Measurements from ENCODE around the gene MAB21L2.

- no peak for TF ChIP-seq POLR2A (IDR thresholded peaks at IDR 0.05)
- no peak for TF ChIP-seq CTCF (IDR thresholded peaks at IDR 0.05)
Observed at GRCh38 chr4:150547154-150547838, 34.7 kb upstream of the MAB21L2 start.
